CD4-positive, alpha-beta memory T cell (primary cell): ENCODE data around the gene ADGRL2. TPM values are rescaled to one million over a fixed set of nuclear protein-coding genes. Genes with fewer than 3 reads are reported as not detected.

Experiments used
- CTCF ChIA-PET: fragments of 350-600 bp; sonication (Branson Sonifier 250); formaldehyde crosslinking; loops from one replicate; lab custom pipeline; 2021; ENCODE audit warnings: inconsistent platforms; ENCODE audit not compliant: partially characterized antibody; lab: Charles Lee
- POLR2A ChIA-PET: fragments of 350-600 bp; sonication (Branson Sonifier 250); formaldehyde crosslinking; loops from one replicate; lab custom pipeline; 2021; ENCODE audit not compliant: partially characterized antibody; lab: Charles Lee
- DNase-seq, 5 donors: peaks; one replicate each; pipeline versions ENCODE4 v3.0.0 to v3.0.0-alpha.2; 2020 to 2022; ENCODE audit warnings: mixed read lengths in 1 of 5
- H3K27ac ChIP-seq: one replicate; pipeline ENCODE4 v1.7.0; 2013; ENCODE audit warnings: low read depth, low read length
- H3K27me3 ChIP-seq: 2 replicates; pipeline ENCODE4 v1.7.0; 2013; ENCODE audit warnings: mild to moderate bottlenecking, low read length, moderate library complexity; ENCODE audit not compliant: insufficient read depth
- H3K36me3 ChIP-seq: 2 replicates; pipeline ENCODE4 v1.7.0; 2013; ENCODE audit warnings: mild to moderate bottlenecking, low read length, moderate library complexity; ENCODE audit not compliant: insufficient read depth
- H3K4me1 ChIP-seq: 2 replicates; pipeline ENCODE4 v1.7.0; 2013; ENCODE audit warnings: mild to moderate bottlenecking, low read length, moderate library complexity; ENCODE audit not compliant: insufficient read depth
- H3K4me3 ChIP-seq, 2 donors: one replicate each; pipeline ENCODE4 v1.7.0; 2013; ENCODE audit warnings: low read length in 2 of 2, mild to moderate bottlenecking in 1 of 2
- H3K9me3 ChIP-seq, 2 donors: one replicate each; pipeline ENCODE4 v1.7.0; 2013; ENCODE audit warnings: low read length in 2 of 2, control low read depth in 1 of 2; ENCODE audit not compliant: control insufficient read depth in 1 of 2
- H3K27ac Mint-ChIP-seq, 7 donors: one replicate each; pipeline ENCODE4 v1.8.0; 2020 to 2021; ENCODE audit warnings: mixed read lengths in 7 of 7, mild to moderate bottlenecking in 6 of 7, inconsistent platforms in 3 of 7, moderate library complexity in 3 of 7
- H3K27me3 Mint-ChIP-seq, 2 donors: one replicate each; pipeline ENCODE4 v1.8.0; 2020 to 2021; ENCODE audit warnings: mixed read lengths in 2 of 2
- H3K36me3 Mint-ChIP-seq, 2 donors: one replicate each; pipeline ENCODE4 v1.8.0; 2020 to 2021; ENCODE audit warnings: mixed read lengths in 2 of 2, inconsistent platforms in 1 of 2, mild to moderate bottlenecking in 1 of 2
- H3K4me1 Mint-ChIP-seq, 4 donors: one replicate each; pipeline ENCODE4 v1.8.0; 2020 to 2021; ENCODE audit warnings: mixed read lengths in 4 of 4, mild to moderate bottlenecking in 1 of 4
- H3K4me3 Mint-ChIP-seq, 8 donors: one replicate each; pipeline ENCODE4 v1.8.0; 2020 to 2021; ENCODE audit warnings: mixed read lengths in 8 of 8, mild to moderate bottlenecking in 7 of 8, moderate library complexity in 6 of 8, inconsistent platforms in 3 of 8
- H3K9me3 Mint-ChIP-seq, 8 donors: one replicate each; pipeline ENCODE4 v1.8.0; 2020 to 2021; ENCODE audit warnings: mixed read lengths in 8 of 8, mild to moderate bottlenecking in 5 of 8, inconsistent platforms in 3 of 8, moderate library complexity in 1 of 8
- intact Hi-C: fragments of 100-400 bp; cut with micrococcal nuclease; formaldehyde crosslinking; loops from one replicate; pipeline ENCODE4 v1.15.1; 2023
- polyA plus RNA-seq, 2 donors: library from polyadenylated mRNA; unstranded; fragments of 300-500 nt; fragmentation: Illumina TruSeq; gene quantifications; one replicate each; pipeline ENCODE4 v1.2.3, GENCODE V29; 2021
- total RNA-seq, 2 experiments: library from RNA; stranded (reverse); gene quantifications; one replicate each; pipeline ENCODE4 v1.2.3, GENCODE V29; 2021

The ADGRL2 gene
- total and polyA plus RNA-seq, 4 experiments from 2014 or later, result not detected

- POLR2A ChIA-PET, result no interaction called here
- no peak overlapping the region for H3K27ac Mint-ChIP-seq
- H3K4me3 Mint-ChIP-seq, result no peak overlapping the region
- Histone ChIP-seq H3K9me3 (no peaks in the 10 kb centered on the region), H3K4me3 (no peak overlapping the region), H3K4me1 (no peaks in the 10 kb centered on the region), H3K27ac (no peak overlapping the region), H3K36me3 (no peaks in the 10 kb centered on the region), H3K27me3 (no peaks in the 10 kb centered on the region)
- peaks cover 0 to 3% (median 0%) of the 10 kb centered on the region in 8 donors for H3K9me3 Mint-ChIP-seq
- no peaks in the 10 kb centered on the region for H3K4me1 Mint-ChIP-seq
- DNase-seq, result no peak
- no peaks in the 10 kb centered on the region for H3K36me3 Mint-ChIP-seq
- H3K27me3 Mint-ChIP-seq, result no peaks in the 10 kb centered on the region
- CTCF ChIA-PET, result no interaction called here
- intact Hi-C loops, result no loop called here
These were observed 188.8 kb downstream of the ADGRL2 start for GRCh38 chr1:81989524-81989923.

GRCh38 chr1:81990241-81990640 is 189.5 kb downstream of the ADGRL2 start:
- CTCF ChIA-PET, result no interaction called here
- Mint-ChIP-seq H3K27ac (no peak overlapping the region), H3K9me3 (peaks cover 0 to 3% (median 0%) of the 10 kb centered on the region in 8 donors), H3K36me3 (no peaks in the 10 kb centered on the region), H3K4me3 (no peak overlapping the region), H3K4me1 (no peaks in the 10 kb centered on the region), H3K27me3 (no peaks in the 10 kb centered on the region)
- intact Hi-C loops, result no loop called here
- POLR2A ChIA-PET, result no interaction called here
- Histone ChIP-seq H3K27ac (no peak overlapping the region), H3K4me3 (no peak overlapping the region), H3K9me3 (no peaks in the 10 kb centered on the region), H3K36me3 (no peaks in the 10 kb centered on the region), H3K4me1 (no peaks in the 10 kb centered on the region), H3K27me3 (no peaks in the 10 kb centered on the region)
- no peak for DNase-seq

- Mint-ChIP-seq H3K4me1 (no peaks in the 10 kb centered on the region), H3K27me3 (no peaks in the 10 kb centered on the region), H3K9me3 (peaks cover 0 to 5% (median 0%) of the 10 kb centered on the region in 8 donors), H3K36me3 (no peaks in the 10 kb centered on the region), H3K27ac (no peak overlapping the region), H3K4me3 (no peak overlapping the region)
- H3K4me1 ChIP-seq, result no peaks in the 10 kb centered on the region
- ChIA-PET POLR2A (no interaction called here), CTCF (no interaction called here)
- intact Hi-C loops, result no loop called here
- no peak for DNase-seq
- H3K27ac ChIP-seq, result no peak overlapping the region
- H3K36me3 ChIP-seq, result no peaks in the 10 kb centered on the region
- no peak overlapping the region for H3K4me3 ChIP-seq
- H3K9me3 ChIP-seq, result no peaks in the 10 kb centered on the region
- H3K27me3 ChIP-seq, result no peaks in the 10 kb centered on the region
These were observed 197.4 kb downstream of the ADGRL2 start for GRCh38 chr1:81998165-81998564.

GRCh38 chr1:81999364-81999763 is 198.6 kb downstream of the ADGRL2 start:
- ChIA-PET POLR2A (no interaction called here), CTCF (no interaction called here)
- no peak for DNase-seq
- H3K4me1 Mint-ChIP-seq, result no peaks in the 10 kb centered on the region
- intact Hi-C loops, result no loop called here
- Histone ChIP-seq H3K36me3 (no peaks in the 10 kb centered on the region), H3K27me3 (no peaks in the 10 kb centered on the region), H3K4me1 (no peaks in the 10 kb centered on the region), H3K27ac (no peak overlapping the region), H3K9me3 (no peaks in the 10 kb centered on the region), H3K4me3 (no peak overlapping the region)
- peaks cover 0 to 5% (median 0%) of the 10 kb centered on the region in 8 donors for H3K9me3 Mint-ChIP-seq
- no peak overlapping the region for H3K27ac Mint-ChIP-seq
- H3K36me3 Mint-ChIP-seq, result no peaks in the 10 kb centered on the region
- H3K27me3 Mint-ChIP-seq, result no peaks in the 10 kb centered on the region
- no peak overlapping the region for H3K4me3 Mint-ChIP-seq

GRCh38 chr1:82000221-82000620 is 199.5 kb downstream of the ADGRL2 start:
- no peaks in the 10 kb centered on the region for H3K36me3 Mint-ChIP-seq

GRCh38 chr1:82001345-82001744 is 200.6 kb downstream of the ADGRL2 start:
- Mint-ChIP-seq H3K27ac (peak overlapping the region in 1 of 7 donors; percentile 19), H3K27me3 (no peaks in the 10 kb centered on the region), H3K9me3 (peaks cover 0 to 5% (median 0%) of the 10 kb centered on the region in 8 donors), H3K4me1 (no peaks in the 10 kb centered on the region), H3K36me3 (no peaks in the 10 kb centered on the region), H3K4me3 (no peak overlapping the region)
- CTCF ChIA-PET, result no interaction called here
- no peak overlapping the region for H3K4me3 ChIP-seq
- no peaks in the 10 kb centered on the region for H3K9me3 ChIP-seq
- no peaks in the 10 kb centered on the region for H3K27me3 ChIP-seq
- DNase-seq, result no peak
- no peak overlapping the region for H3K27ac ChIP-seq
- H3K4me1 ChIP-seq, result no peaks in the 10 kb centered on the region
- POLR2A ChIA-PET, result no interaction called here
- intact Hi-C loops, result no loop called here
- no peaks in the 10 kb centered on the region for H3K36me3 ChIP-seq

More at GRCh38 chr1:82000221-82000620, 199.5 kb downstream of the ADGRL2 start:
- no peaks in the 10 kb centered on the region for H3K9me3 ChIP-seq
- H3K27me3 ChIP-seq, result no peaks in the 10 kb centered on the region
- Mint-ChIP-seq H3K27ac (no peak overlapping the region), H3K4me3 (no peak overlapping the region), H3K27me3 (no peaks in the 10 kb centered on the region), H3K4me1 (no peaks in the 10 kb centered on the region), H3K9me3 (peaks cover 0 to 5% (median 0%) of the 10 kb centered on the region in 8 donors)
- CTCF ChIA-PET, result no interaction called here
- no peak for DNase-seq
- H3K27ac ChIP-seq, result no peak overlapping the region
- POLR2A ChIA-PET, result no interaction called here
- no peaks in the 10 kb centered on the region for H3K4me1 ChIP-seq
- H3K4me3 ChIP-seq, result no peak overlapping the region
- H3K36me3 ChIP-seq, result no peaks in the 10 kb centered on the region
- intact Hi-C loops, result no loop called here

- DNase-seq, result no peak
- peaks cover 0 to 8% (median 4%) of the 10 kb centered on the region in 8 donors for H3K9me3 Mint-ChIP-seq
- no peak overlapping the region for H3K4me3 Mint-ChIP-seq
- no peaks in the 10 kb centered on the region for H3K36me3 Mint-ChIP-seq
- Histone ChIP-seq H3K27ac (no peak overlapping the region), H3K4me3 (no peak overlapping the region), H3K9me3 (no peaks in the 10 kb centered on the region), H3K36me3 (no peaks in the 10 kb centered on the region), H3K4me1 (no peaks in the 10 kb centered on the region), H3K27me3 (no peaks in the 10 kb centered on the region)
- ChIA-PET POLR2A (no interaction called here), CTCF (no interaction called here)
- H3K4me1 Mint-ChIP-seq, result no peaks in the 10 kb centered on the region
- intact Hi-C loops, result no loop called here
- H3K27me3 Mint-ChIP-seq, result no peaks in the 10 kb centered on the region
- peak overlapping the region in 1 of 7 donors; percentile 7 for H3K27ac Mint-ChIP-seq
These were observed 207.1 kb downstream of the ADGRL2 start for GRCh38 chr1:82007804-82008203.

GRCh38 chr1:82013702-82014101 is 213.0 kb downstream of the ADGRL2 start:
- ChIA-PET CTCF (no interaction called here), POLR2A (no interaction called here)
- H3K36me3 ChIP-seq, result no peaks in the 10 kb centered on the region
- no peaks in the 10 kb centered on the region for H3K9me3 ChIP-seq
- no peaks in the 10 kb centered on the region for H3K27me3 ChIP-seq
- DNase-seq, result no peak
- no peaks in the 10 kb centered on the region for H3K4me1 ChIP-seq
- Mint-ChIP-seq H3K36me3 (no peaks in the 10 kb centered on the region), H3K27me3 (no peaks in the 10 kb centered on the region), H3K4me3 (no peak overlapping the region), H3K9me3 (peaks cover 0 to 10% (median 3%) of the 10 kb centered on the region in 8 donors), H3K4me1 (no peaks in the 10 kb centered on the region), H3K27ac (no peak overlapping the region)
- H3K4me3 ChIP-seq, result no peak overlapping the region
- no peak overlapping the region for H3K27ac ChIP-seq
- intact Hi-C loops, result no loop called here
